ENCODE measurements around the gene LANCL2. TPM values are rescaled to one million over a fixed set of nuclear protein-coding genes. Genes with fewer than 3 reads are reported as not detected.

LANCL2 gene
- total RNA-seq, 1 donor from 2014 or later, result 23.0 TPM

DNA sequence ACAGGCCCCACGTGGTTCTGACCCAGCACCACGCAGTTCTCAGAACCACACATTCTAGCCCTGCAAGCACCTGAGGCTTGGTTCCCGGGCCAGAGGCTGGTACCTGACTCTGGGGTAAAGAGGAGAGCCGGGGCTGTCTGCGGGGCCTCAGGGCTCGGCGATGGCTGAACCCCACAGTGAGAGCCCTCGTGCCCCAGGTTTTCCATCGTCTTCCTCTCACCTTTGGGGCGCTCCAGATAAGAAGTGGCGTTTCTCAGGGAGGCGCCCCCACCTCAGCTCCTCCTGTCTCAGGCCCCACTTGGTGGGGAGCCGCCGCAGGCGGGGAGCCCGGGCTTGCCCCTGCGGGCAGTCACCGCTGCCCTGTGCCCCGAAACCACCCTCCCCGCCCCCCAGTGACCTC lies 2.2 kb upstream of the LANCL2 start:
- H3K9me3 Mint-ChIP-seq, result no peaks in the 10 kb centered on the region

DNA sequence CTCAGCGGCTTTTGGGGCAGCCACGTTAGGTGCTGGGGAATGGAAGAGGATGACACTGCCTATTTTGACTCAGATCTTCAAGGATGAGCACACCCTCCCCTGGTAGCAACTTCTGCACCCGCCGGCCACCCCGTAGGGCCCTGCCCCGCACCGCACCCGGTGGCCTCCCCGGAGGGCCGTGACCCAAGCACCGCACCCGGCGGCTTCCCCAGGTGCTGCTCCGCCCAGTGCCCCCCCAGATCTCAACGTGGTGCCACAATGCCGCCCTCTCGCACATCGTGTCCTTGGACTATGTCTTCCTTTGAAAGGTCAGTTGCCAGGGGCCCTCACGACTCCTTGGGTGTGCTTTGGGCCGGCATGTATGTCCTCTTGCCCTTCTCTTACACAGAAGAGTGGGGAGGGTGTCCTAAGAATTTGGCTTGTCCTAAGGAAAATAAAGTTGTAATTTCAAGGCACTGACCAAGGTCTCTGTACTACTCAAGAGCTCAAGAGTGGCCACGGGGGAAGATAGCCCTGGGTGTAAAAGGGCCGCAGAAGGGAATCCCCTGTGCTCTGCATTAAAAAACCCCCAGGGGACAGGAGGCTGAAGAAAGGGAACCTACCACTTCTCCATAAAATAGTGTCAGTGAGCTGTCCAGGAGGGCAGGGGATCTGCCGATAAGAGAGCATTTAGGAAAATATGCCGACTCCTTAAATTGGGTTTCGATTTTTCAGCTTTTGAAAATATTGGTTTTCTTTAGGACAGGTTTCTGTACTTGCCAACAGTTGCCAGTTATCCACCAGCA lies 1.6 kb upstream of the LANCL2 start:
- peak overlapping the region; percentile 99 for H3K4me3 Mint-ChIP-seq
- no peak for DNase-seq (ENCODE audit: low read depth, low spot score)
- H3K36me3 Mint-ChIP-seq (ENCODE audit: low read depth), result no peaks in the 10 kb centered on the region
- peaks cover 14% of the 10 kb centered on the region for H3K27me3 Mint-ChIP-seq (ENCODE audit: low read depth)
- H3K27ac Mint-ChIP-seq (ENCODE audit: unreplicated experiment), result no peak overlapping the region
- TF ChIP-seq, protein P1, sequence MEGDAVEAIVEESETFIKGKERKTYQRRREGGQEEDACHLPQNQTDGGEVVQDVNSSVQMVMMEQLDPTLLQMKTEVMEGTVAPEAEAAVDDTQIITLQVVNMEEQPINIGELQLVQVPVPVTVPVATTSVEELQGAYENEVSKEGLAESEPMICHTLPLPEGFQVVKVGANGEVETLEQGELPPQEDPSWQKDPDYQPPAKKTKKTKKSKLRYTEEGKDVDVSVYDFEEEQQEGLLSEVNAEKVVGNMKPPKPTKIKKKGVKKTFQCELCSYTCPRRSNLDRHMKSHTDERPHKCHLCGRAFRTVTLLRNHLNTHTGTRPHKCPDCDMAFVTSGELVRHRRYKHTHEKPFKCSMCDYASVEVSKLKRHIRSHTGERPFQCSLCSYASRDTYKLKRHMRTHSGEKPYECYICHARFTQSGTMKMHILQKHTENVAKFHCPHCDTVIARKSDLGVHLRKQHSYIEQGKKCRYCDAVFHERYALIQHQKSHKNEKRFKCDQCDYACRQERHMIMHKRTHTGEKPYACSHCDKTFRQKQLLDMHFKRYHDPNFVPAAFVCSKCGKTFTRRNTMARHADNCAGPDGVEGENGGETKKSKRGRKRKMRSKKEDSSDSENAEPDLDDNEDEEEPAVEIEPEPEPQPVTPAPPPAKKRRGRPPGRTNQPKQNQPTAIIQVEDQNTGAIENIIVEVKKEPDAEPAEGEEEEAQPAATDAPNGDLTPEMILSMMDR (conservative IDR thresholded peaks at IDR 0.05), result no peak
- H3K9me3 Mint-ChIP-seq, result no peaks in the 10 kb centered on the region
- H3K4me1 Mint-ChIP-seq, result peaks cover 10% of the 10 kb centered on the region

More for the DNA sequence above, 2.2 kb upstream of the LANCL2 start:
- peaks cover 19% of the 10 kb centered on the region for H3K27me3 Mint-ChIP-seq (ENCODE audit: low read depth)
- DNase-seq (ENCODE audit: low read depth, low spot score), result no peak
- TF ChIP-seq, protein P1 (conservative IDR thresholded peaks at IDR 0.05), result no peak
- no peak overlapping the region for H3K27ac Mint-ChIP-seq (ENCODE audit: unreplicated experiment)
- no peak overlapping the region for H3K4me3 Mint-ChIP-seq
- H3K36me3 Mint-ChIP-seq (ENCODE audit: low read depth), result no peaks in the 10 kb centered on the region
- peaks cover 10% of the 10 kb centered on the region for H3K4me1 Mint-ChIP-seq

DNA sequence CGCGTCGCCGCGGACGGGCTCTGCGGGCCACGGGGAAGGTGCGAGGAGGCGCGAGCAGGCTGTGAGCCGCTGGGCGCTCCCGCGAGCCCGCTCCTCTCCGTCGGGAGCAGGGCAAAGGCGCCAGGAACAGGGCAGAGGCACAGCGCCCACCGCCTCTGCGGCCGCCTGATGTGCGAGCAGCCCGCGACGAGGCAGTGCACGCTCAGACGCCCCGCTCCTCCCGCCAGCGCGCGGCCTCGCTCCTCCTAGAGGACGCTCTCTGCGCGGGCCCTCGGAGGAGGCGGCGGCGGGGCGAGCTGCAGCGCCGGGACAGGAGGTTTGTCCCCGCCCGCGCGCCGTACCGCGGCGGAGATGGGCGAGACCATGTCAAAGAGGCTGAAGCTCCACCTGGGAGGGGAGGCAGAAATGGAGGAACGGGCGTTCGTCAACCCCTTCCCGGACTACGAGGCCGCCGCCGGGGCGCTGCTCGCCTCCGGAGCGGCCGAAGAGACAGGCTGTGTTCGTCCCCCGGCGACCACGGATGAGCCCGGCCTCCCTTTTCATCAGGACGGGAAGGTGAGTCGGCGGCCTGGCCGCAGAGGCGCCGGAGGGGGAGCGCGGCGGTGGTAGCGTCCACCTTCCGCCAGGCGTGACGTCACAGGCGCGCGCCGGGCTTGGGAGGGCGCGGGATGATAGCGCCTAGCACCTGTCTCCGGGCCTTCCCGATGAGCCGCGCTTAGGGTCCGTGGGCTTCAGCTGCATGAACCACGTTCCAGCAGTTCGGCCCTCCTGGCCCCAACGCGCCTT lies 731 bp downstream of the LANCL2 start:
- no peaks in the 10 kb centered on the region for H3K36me3 Mint-ChIP-seq (ENCODE audit: low read depth)
- peak; percentile 89 for DNase-seq (ENCODE audit: low read depth, low spot score)
- TF ChIP-seq, protein P1 (conservative IDR thresholded peaks at IDR 0.05), result peak; percentile 40
- peaks cover 2% of the 10 kb centered on the region for H3K27me3 Mint-ChIP-seq (ENCODE audit: low read depth)
- no peaks in the 10 kb centered on the region for H3K9me3 Mint-ChIP-seq
- H3K4me1 Mint-ChIP-seq, result peaks cover 10% of the 10 kb centered on the region
- H3K27ac Mint-ChIP-seq (ENCODE audit: unreplicated experiment), result peak overlapping the region; percentile 93
- peak overlapping the region; percentile 99 for H3K4me3 Mint-ChIP-seq

DNA sequence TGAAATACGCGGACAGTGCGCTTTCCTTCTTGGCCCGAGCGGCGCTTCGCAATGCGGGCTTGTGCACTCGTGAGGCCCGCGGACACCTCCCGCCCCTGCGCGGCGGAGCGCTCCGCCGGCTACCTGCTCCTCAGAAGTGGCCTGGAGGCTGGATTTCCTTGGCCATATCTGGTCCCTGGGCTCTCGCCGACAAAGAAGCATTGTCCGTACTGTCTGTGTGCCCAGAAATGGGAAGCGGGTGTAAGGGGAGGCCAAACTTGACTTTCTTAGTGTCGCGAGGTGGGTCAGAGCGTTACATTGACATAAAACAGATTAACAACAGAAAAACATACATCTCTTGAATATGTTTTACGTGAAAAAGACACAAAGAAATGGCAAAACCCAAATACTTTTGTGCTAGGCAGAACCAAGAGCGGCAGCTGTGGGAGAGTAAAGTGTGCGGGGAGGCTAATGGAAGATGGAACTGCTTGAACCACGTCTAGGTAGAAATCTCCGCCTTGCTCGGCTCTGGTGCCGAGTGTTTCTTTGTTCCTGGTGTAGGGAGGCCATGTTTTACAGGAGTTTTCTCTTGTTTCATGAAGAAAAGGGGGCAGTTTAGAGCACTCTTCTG lies 1.4 kb downstream of the LANCL2 start:
- DNase-seq (ENCODE audit: low read depth, low spot score), result peak; percentile 8
- Mint-ChIP-seq H3K27ac (ENCODE audit: unreplicated experiment) (peak overlapping the region; percentile 93), H3K27me3 (ENCODE audit: low read depth) (no peaks in the 10 kb centered on the region), H3K4me1 (peaks cover 10% of the 10 kb centered on the region), H3K36me3 (ENCODE audit: low read depth) (no peaks in the 10 kb centered on the region), H3K9me3 (no peaks in the 10 kb centered on the region), H3K4me3 (no peak overlapping the region)
- TF ChIP-seq, protein P1 (conservative IDR thresholded peaks at IDR 0.05), result no peak

DNA sequence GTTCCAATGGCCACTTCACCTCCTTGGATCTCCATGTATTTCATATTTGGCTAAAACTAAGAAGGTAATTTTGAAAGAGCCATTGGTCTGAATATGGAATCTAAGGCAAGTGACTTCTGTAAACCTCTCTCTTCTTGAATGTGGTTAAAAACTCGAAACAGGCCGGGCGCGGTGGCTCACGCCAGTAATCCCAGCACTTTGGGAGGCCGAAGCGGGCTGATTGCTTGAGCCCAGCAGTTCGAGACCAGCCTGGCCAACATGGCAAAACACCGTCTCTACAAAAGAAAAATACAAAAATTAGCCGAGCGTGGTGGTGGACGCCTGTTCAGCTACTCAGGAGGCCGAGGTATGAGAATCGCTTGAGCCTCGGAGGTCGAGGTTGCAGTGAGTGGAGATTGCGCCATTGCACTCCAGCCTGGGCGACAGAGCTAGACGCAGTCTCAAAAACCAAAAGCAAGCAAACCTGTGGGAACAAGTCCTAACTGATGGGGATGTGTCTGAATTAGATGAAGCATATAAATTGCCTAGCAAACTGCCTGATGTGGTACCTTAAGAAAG lies 2.2 kb downstream of the LANCL2 start:
- H3K36me3 Mint-ChIP-seq (ENCODE audit: low read depth), result no peaks in the 10 kb centered on the region
- H3K4me3 Mint-ChIP-seq, result no peak overlapping the region
- peak overlapping the region; percentile 87 for H3K27ac Mint-ChIP-seq (ENCODE audit: unreplicated experiment)
- peaks cover 10% of the 10 kb centered on the region for H3K4me1 Mint-ChIP-seq
- DNase-seq (ENCODE audit: low read depth, low spot score), result no peak
- no peaks in the 10 kb centered on the region for H3K27me3 Mint-ChIP-seq (ENCODE audit: low read depth)
- TF ChIP-seq, protein P1 (conservative IDR thresholded peaks at IDR 0.05), result no peak
- H3K9me3 Mint-ChIP-seq, result no peaks in the 10 kb centered on the region

Measured in neural crest cell (in vitro differentiated cells).